HG02840 (cell line): ENCODE measurements around the gene CSNK1D.
"Not testable (repeated sequence)": the region's sequence is repeated elsewhere in the genome, so short reads cannot be mapped to it uniquely, and the experiment has no call there.

ENCODE experiments used
- ATAC-seq: cut with Tn5 transposase; IDR thresholded peaks from one replicate; pipeline ENCODE4 v1.9.1; 2021; ENCODE audit warnings: mild to moderate bottlenecking, moderate library complexity, moderate number of reproducible peaks; ENCODE audit not compliant: unreplicated experiment, low FRiP score

Gene CSNK1D

GRCh38 chr17:82199496-82199895 is 74.0 kb downstream of the CSNK1D start:
- no peak for ATAC-seq

- no peak for ATAC-seq
These were observed 75.4 kb downstream of the CSNK1D start for GRCh38 chr17:82198092-82198491.

GRCh38 chr17:82195675-82196672 is 77.5 kb downstream of the CSNK1D start:
- no peak for ATAC-seq

- no peak for ATAC-seq
These were observed 78.7 kb downstream of the CSNK1D start for GRCh38 chr17:82194765-82195164.

GRCh38 chr17:82193520-82194220 is 79.8 kb downstream of the CSNK1D start:
- no peak for ATAC-seq

GRCh38 chr17:82193050-82193449 is 80.5 kb downstream of the CSNK1D start:
- ATAC-seq = not testable (repeated sequence)
